ENCODE measurements around the gene PER3. TPM values are rescaled to one million over a fixed set of nuclear protein-coding genes. Genes with fewer than 3 reads are reported as not detected.

PER3 gene
- total RNA-seq, 3 donors from 2014 or later (not counting 1 experiment from before 2014, with no cell fraction given): 9.1 to 20.8 (median 19.2) TPM

- Mint-ChIP-seq H3K27ac (peak overlapping the region; percentile 87 to 91), H3K27me3 (ENCODE audit: low read depth in 2 of 2) (peaks cover 7 to 24% of the 10 kb centered on the region in 2 donors), H3K4me1 (peaks cover 24 to 26% of the 10 kb centered on the region in 2 donors), H3K4me3 (peak overlapping the region; percentile 87), H3K36me3 (no peaks in the 10 kb centered on the region), H3K9me3 (no peaks in the 10 kb centered on the region)
- intact Hi-C loops (cut with micrococcal nuclease): no loop called here
- no peak for TF ChIP-seq CTCF (IDR thresholded peaks at IDR 0.05)
- Histone ChIP-seq H3K27me3 (ENCODE audit: control insufficient read depth, insufficient read depth, low read length) (no peaks in the 10 kb centered on the region), H3K4me3 (ENCODE audit: low read length) (peak overlapping the region; percentile 63), H3K9me3 (ENCODE audit: control insufficient read depth, insufficient read depth, low read length) (no peaks in the 10 kb centered on the region), H3K36me3 (ENCODE audit: control insufficient read depth, insufficient read depth, low read length) (peaks cover 9% of the 10 kb centered on the region), H3K27ac (ENCODE audit: low read length) (peak overlapping the region; percentile 79), H3K4me1 (ENCODE audit: control insufficient read depth, insufficient read depth, low read length) (peaks cover 19% of the 10 kb centered on the region)
- DNase-seq (no peak), ATAC-seq (peak; percentile 14 to 38 (median 22))
- 8% methylated on average over 6 of the region's 6 CpGs for WGBS (ENCODE audit: insufficient coverage)
These were observed 13.5 kb upstream of the PER3 start for GRCh38 chr1:7770669-7770996.

DNA sequence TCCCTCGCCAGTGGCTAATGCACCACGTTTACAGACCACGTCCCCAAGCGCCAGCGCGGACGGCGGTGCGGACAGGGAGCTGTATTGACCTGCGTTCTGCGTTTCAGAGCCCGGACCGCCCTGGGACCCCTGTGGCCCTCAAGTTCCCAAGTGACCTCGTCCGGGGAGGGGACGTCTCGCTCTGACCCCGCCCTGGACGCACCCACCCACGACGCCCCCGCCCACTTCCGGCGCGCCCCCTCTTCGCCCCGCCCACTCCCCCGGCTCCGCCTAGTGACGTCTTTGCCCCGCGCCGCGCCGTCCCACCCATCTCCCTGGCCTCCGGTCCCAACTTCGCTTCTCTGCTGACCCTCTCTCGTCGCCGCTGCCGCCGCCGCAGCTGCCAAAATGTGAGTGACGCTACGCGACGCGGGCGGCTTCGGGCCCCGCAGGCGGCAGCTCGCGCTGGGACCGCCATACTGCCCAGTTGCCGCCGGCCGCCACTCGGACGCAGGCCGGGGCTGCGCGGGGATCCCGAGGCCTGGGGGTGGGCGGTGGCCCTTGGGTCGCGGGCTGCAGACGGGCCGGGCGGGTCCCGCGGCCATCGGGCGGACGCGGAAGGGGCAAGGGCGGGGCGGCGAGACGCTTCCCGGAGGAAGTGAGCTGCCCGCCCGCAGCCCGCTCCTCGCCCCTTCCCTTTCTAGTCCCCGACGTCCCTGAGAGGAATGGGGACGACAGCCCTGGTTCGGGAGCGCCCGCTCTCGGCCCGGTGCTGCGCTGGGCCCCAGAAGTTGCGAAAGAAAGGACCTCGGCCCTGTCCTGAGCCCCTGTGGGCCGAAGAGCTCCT lies 12.9 kb upstream of the PER3 start, which contains the start of gene VAMP3:
TSS of gene VAMP3 (plus strand) at position 300 of the 826 bp plus-strand sequence. CDS start at position 388, 88 bp downstream.
- peaks cover 7 to 21% of the 10 kb centered on the region in 2 donors for H3K27me3 Mint-ChIP-seq (ENCODE audit: low read depth in 2 of 2)
- Histone ChIP-seq H3K4me1 (ENCODE audit: control insufficient read depth, insufficient read depth, low read length) (peaks cover 19% of the 10 kb centered on the region), H3K9me3 (ENCODE audit: control insufficient read depth, insufficient read depth, low read length) (no peaks in the 10 kb centered on the region), H3K36me3 (ENCODE audit: control insufficient read depth, insufficient read depth, low read length) (peaks cover 9% of the 10 kb centered on the region), H3K27me3 (ENCODE audit: control insufficient read depth, insufficient read depth, low read length) (no peaks in the 10 kb centered on the region), H3K27ac (ENCODE audit: low read length) (peak within 1 kb of the TSS; percentile 79), H3K4me3 (ENCODE audit: low read length) (peak within 1 kb of the TSS; percentile 63)
- DNase-seq (peak; percentile 86), ATAC-seq (peak; percentile 96 to 98 (median 97))
- WGBS (ENCODE audit: insufficient coverage): under 1% methylated on average over 97 of the region's 97 CpGs
- peak within 1 kb of the TSS; percentile 87 to 91 for H3K27ac Mint-ChIP-seq
- peaks cover 24 to 31% of the 10 kb centered on the region in 2 donors for H3K4me1 Mint-ChIP-seq
- intact Hi-C loops (cut with micrococcal nuclease): loop anchor here (1.0 kb wide), 1 partner anchor 12 kb away; no protein-coding TSS in a partner anchor
- peak within 1 kb of the TSS; percentile 97 for H3K4me3 Mint-ChIP-seq
- no peaks in the 10 kb centered on the region for H3K9me3 Mint-ChIP-seq
- TF ChIP-seq CTCF (IDR thresholded peaks at IDR 0.05): no peak
- no peaks in the 10 kb centered on the region for H3K36me3 Mint-ChIP-seq

DNA sequence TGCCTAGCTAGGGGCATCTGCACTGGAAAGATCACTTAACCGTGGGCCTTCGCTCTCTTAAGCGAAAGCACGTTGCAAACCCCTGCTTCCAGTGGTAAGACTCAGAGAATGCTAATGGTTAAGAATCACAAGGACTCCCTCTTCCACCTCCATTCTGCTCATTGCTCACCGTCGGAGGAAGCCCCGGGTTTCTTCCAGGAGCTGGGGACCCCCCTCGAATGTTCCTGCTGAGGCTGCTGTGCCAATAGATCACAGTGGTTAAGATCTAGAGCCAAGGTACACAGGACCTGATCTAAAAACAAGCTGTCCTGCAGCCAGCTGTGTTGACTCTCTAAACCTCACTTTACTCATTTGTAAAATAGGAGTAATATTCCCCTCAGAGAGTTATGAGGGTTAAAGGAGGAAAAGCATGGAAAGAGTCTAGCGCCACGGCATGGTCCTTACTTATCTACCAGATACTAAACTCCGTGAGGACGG lies 12.2 kb upstream of the PER3 start:
- H3K27ac Mint-ChIP-seq: peak overlapping the region; percentile 87 to 91
- no peaks in the 10 kb centered on the region for H3K9me3 Mint-ChIP-seq
- intact Hi-C loops (cut with micrococcal nuclease): loop anchor here (1.0 kb wide), 1 partner anchor 11 kb away; no protein-coding TSS in a partner anchor
- Histone ChIP-seq H3K4me3 (ENCODE audit: low read length) (peak overlapping the region; percentile 63), H3K27me3 (ENCODE audit: control insufficient read depth, insufficient read depth, low read length) (no peaks in the 10 kb centered on the region), H3K36me3 (ENCODE audit: control insufficient read depth, insufficient read depth, low read length) (peaks cover 13% of the 10 kb centered on the region), H3K9me3 (ENCODE audit: control insufficient read depth, insufficient read depth, low read length) (no peaks in the 10 kb centered on the region), H3K27ac (ENCODE audit: low read length) (peak overlapping the region; percentile 68), H3K4me1 (ENCODE audit: control insufficient read depth, insufficient read depth, low read length) (peaks cover 19% of the 10 kb centered on the region)
- no peak for ATAC-seq
- H3K4me3 Mint-ChIP-seq: peak overlapping the region; percentile 97
- peaks cover 7 to 15% of the 10 kb centered on the region in 2 donors for H3K27me3 Mint-ChIP-seq (ENCODE audit: low read depth in 2 of 2)
- TF ChIP-seq CTCF (IDR thresholded peaks at IDR 0.05): no peak
- WGBS (ENCODE audit: insufficient coverage): 26% methylated on average over 12 of the region's 12 CpGs
- H3K4me1 Mint-ChIP-seq: peaks cover 24 to 35% of the 10 kb centered on the region in 2 donors
- H3K36me3 Mint-ChIP-seq: no peaks in the 10 kb centered on the region
- DNase-seq: peak in 1 of 2 donors; percentile 28

Measured in natural killer cell (primary cell).